HEK293T (cell line): ENCODE data around the gene KLHL29.

Experiments used
- CTCF ChIA-PET: fragments of 350-600 bp; formaldehyde crosslinking; extraction: SDS; loops from one replicate; lab custom pipeline; 2021; ENCODE audit warnings: antibody characterized with exemption, inconsistent platforms; lab: Yijun Ruan, JAX
- POLR2A ChIA-PET: fragments of 350-600 bp; formaldehyde crosslinking; extraction: SDS; loops from one replicate; lab custom pipeline; 2020; ENCODE audit warnings: antibody characterized with exemption, inconsistent platforms; lab: Yijun Ruan, JAX
- DNase-seq: peaks from one replicate; pipeline ENCODE4 v3.0.0; 2012; ENCODE audit warnings: mixed read lengths; ENCODE audit errors: extremely low spot score
- ARNT ChIP-seq: fragments of 450-650 bp; IDR thresholded peaks from 2 replicates; pipeline ENCODE4 v1.6.1; 2017; ENCODE audit warnings: mild to moderate bottlenecking
- BHLHE40 ChIP-seq: fragments of 450-650 bp; IDR thresholded peaks from 2 replicates; pipeline ENCODE4 v1.6.1; 2016; ENCODE audit warnings: mild to moderate bottlenecking, moderate library complexity, borderline replicate concordance
- CTBP1 ChIP-seq: fragments of 450-650 bp; IDR thresholded peaks from 2 replicates; pipeline ENCODE4 v1.6.1; 2016; ENCODE audit warnings: borderline replicate concordance
- ELF4 ChIP-seq: fragments of 450-650 bp; IDR thresholded peaks from 2 replicates; pipeline ENCODE4 v1.6.1; 2017; ENCODE audit warnings: antibody characterized with exemption
- FOXA1 ChIP-seq: fragments of 450-650 bp; IDR thresholded peaks from 2 replicates; pipeline ENCODE4 v1.6.1; 2016; ENCODE audit warnings: mild to moderate bottlenecking
- FOXK2 ChIP-seq: fragments of 450-650 bp; IDR thresholded peaks from 2 replicates; pipeline ENCODE4 v1.6.1; 2016; ENCODE audit warnings: mild to moderate bottlenecking
- FOXM1 ChIP-seq: fragments of 450-650 bp; IDR thresholded peaks from 2 replicates; pipeline ENCODE4 v1.6.1; 2017; ENCODE audit warnings: mild to moderate bottlenecking, borderline replicate concordance
- HDGF ChIP-seq: fragments of 450-650 bp; IDR thresholded peaks from 2 replicates; pipeline ENCODE4 v1.6.1; 2017; ENCODE audit warnings: antibody characterized with exemption, borderline replicate concordance
- L3MBTL2 ChIP-seq: fragments of 450-650 bp; conservative IDR thresholded peaks from 2 replicates; pipeline ENCODE4 v1.6.1; 2016; ENCODE audit warnings: mild to moderate bottlenecking
- LEF1 ChIP-seq: fragments of 450-650 bp; IDR thresholded peaks from 2 replicates; pipeline ENCODE4 v1.6.1; 2017; ENCODE audit warnings: mild to moderate bottlenecking, borderline replicate concordance
- NFRKB ChIP-seq: fragments of 450-650 bp; IDR thresholded peaks from 2 replicates; pipeline ENCODE4 v1.6.1; 2016; ENCODE audit warnings: mild to moderate bottlenecking, moderate library complexity
- PKNOX1 ChIP-seq: fragments of 450-650 bp; IDR thresholded peaks from 2 replicates; pipeline ENCODE4 v1.6.1; 2016
- SP1 ChIP-seq: fragments of 450-650 bp; IDR thresholded peaks from 2 replicates; pipeline ENCODE4 v1.6.1; 2017
- SUZ12 ChIP-seq: fragments of 450-650 bp; IDR thresholded peaks from 2 replicates; pipeline ENCODE4 v1.6.1; 2016; ENCODE audit warnings: mild to moderate bottlenecking
- TARDBP ChIP-seq: fragments of 450-650 bp; IDR thresholded peaks from 2 replicates; pipeline ENCODE4 v1.6.1; 2016
- ZNF384 ChIP-seq: fragments of 450-650 bp; IDR thresholded peaks from 2 replicates; pipeline ENCODE4 v1.6.1; 2016

The KLHL29 gene

GRCh38 chr2:23516520-23517256 is 131.7 kb downstream of the KLHL29 start:
- POLR2A ChIA-PET: no interaction called here

GRCh38 chr2:23518481-23519333 is 133.7 kb downstream of the KLHL29 start:
- TF ChIP-seq L3MBTL2 (no peak), ELF4 (no peak), BHLHE40 (no peak), PKNOX1 (no peak), ARNT (no peak), ZNF384 (no peak), SUZ12 (no peak), HDGF (no peak), FOXA1 (no peak), SP1 (no peak)
- DNase-seq: no peak
- ChIA-PET POLR2A (no interaction called here), CTCF (no interaction called here)

More at GRCh38 chr2:23516520-23517256, 131.7 kb downstream of the KLHL29 start:
- no peak for DNase-seq
- CTCF ChIA-PET: no interaction called here
- TF ChIP-seq FOXM1 (no peak), ARNT (no peak), HDGF (no peak), FOXK2 (no peak), PKNOX1 (no peak), TARDBP (no peak), SP1 (no peak), BHLHE40 (no peak), CTBP1 (no peak), L3MBTL2 (no peak), FOXA1 (no peak)

GRCh38 chr2:23519334-23519651 is 134.3 kb downstream of the KLHL29 start:
- ChIA-PET CTCF (no interaction called here), POLR2A (no interaction called here)

GRCh38 chr2:23520256-23520655 is 135.3 kb downstream of the KLHL29 start:
- CTCF ChIA-PET: no interaction called here
- TF ChIP-seq FOXK2 (no peak), CTBP1 (no peak), FOXM1 (no peak), SP1 (no peak), ZNF384 (no peak)
- no peak for DNase-seq
- POLR2A ChIA-PET: no interaction called here

More at GRCh38 chr2:23519334-23519651, 134.3 kb downstream of the KLHL29 start:
- no peak for DNase-seq
- no peak for TF ChIP-seq CTBP1
- no peak for TF ChIP-seq L3MBTL2
- TF ChIP-seq ZNF384: no peak
- TF ChIP-seq HDGF: no peak
- TF ChIP-seq ARNT: no peak
- TF ChIP-seq BHLHE40: no peak
- TF ChIP-seq FOXK2: no peak
- TF ChIP-seq PKNOX1: no peak
- no peak for TF ChIP-seq SUZ12
- TF ChIP-seq FOXM1: no peak
- no peak for TF ChIP-seq FOXA1

GRCh38 chr2:23521060-23521459 is 136.1 kb downstream of the KLHL29 start:
- no peak for DNase-seq
- ChIA-PET POLR2A (no interaction called here), CTCF (no interaction called here)
- TF ChIP-seq L3MBTL2: no peak
- TF ChIP-seq HDGF: no peak
- no peak for TF ChIP-seq PKNOX1
- TF ChIP-seq CTBP1: no peak
- no peak for TF ChIP-seq FOXK2
- no peak for TF ChIP-seq FOXM1
- no peak for TF ChIP-seq ZNF384
- no peak for TF ChIP-seq FOXA1
- TF ChIP-seq LEF1: no peak
- TF ChIP-seq ELF4: no peak
- no peak for TF ChIP-seq BHLHE40
- TF ChIP-seq TARDBP: no peak
- TF ChIP-seq SP1: no peak
- no peak for TF ChIP-seq SUZ12
- TF ChIP-seq NFRKB: no peak
